ENCODE measurements around the gene KDM2A.

DNA sequence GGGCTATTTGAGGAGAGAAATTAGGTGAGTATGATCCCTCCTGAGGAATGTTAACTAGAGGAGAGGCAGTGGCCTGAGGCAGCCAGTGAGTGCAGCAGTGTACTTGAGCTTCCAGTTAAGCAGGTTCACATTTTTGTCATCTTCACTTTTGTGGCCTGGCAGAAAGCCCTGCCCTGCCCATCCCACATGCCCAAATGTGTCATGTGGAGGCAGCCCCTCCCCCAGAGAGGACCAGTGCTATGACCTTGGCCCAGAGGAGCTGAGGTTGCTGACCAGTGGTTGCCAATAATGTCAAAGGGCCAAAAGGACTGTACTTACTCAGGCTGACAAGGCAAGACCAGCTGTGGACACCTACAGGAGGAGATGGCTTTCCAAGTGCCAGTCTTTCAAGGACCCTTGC is 129.6 kb downstream of the KDM2A start:
- TF ChIP-seq, protein P1, sequence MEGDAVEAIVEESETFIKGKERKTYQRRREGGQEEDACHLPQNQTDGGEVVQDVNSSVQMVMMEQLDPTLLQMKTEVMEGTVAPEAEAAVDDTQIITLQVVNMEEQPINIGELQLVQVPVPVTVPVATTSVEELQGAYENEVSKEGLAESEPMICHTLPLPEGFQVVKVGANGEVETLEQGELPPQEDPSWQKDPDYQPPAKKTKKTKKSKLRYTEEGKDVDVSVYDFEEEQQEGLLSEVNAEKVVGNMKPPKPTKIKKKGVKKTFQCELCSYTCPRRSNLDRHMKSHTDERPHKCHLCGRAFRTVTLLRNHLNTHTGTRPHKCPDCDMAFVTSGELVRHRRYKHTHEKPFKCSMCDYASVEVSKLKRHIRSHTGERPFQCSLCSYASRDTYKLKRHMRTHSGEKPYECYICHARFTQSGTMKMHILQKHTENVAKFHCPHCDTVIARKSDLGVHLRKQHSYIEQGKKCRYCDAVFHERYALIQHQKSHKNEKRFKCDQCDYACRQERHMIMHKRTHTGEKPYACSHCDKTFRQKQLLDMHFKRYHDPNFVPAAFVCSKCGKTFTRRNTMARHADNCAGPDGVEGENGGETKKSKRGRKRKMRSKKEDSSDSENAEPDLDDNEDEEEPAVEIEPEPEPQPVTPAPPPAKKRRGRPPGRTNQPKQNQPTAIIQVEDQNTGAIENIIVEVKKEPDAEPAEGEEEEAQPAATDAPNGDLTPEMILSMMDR (IDR thresholded peaks at IDR 0.05; ENCODE audit: borderline replicate concordance, extremely low read depth, low read length, poor library complexity, severe bottlenecking), result no peak
- no peak for TF ChIP-seq EZH2 (IDR thresholded peaks at IDR 0.05; ENCODE audit: borderline replicate concordance, low read depth, low read length, severe bottlenecking)
